ENCODE measurements around the gene RNF182. TPM values are rescaled to one million over a fixed set of nuclear protein-coding genes. Genes with fewer than 3 reads are reported as not detected.
A peak's percentile ranks its signal among the peaks of the same experiment; 100 is the strongest.
"Not testable (repeated sequence)": the region's sequence is repeated elsewhere in the genome, so short reads cannot be mapped to it uniquely, and the experiment has no call there.

RNF182 gene
- total and polyA plus RNA-seq, 3 experiments from 2014 or later, result not detected

DNA sequence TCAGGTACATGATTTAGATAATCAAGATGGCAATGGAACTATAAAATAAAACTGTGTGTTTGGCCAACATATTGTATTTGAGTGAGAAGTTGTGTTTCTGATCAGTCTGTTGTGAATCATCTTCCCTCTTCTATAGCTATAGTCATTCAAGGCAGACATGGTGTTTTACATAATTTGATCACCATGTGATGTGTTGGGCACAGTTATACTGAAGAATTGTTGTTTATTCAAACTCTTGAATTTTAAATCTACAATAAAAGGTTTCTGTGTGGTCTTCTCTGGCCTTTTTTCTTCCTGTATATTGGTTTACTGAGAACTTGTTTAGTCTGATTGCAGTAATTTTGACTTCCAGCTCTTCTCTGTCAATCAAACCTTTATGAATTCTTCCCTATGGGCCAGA lies 4.4 kb downstream of the RNF182 start:
- H3K27me3 Mint-ChIP-seq, result peaks cover 54 to 74% of the 10 kb centered on the region in 2 donors
- ChIA-PET POLR2A (no interaction called here), CTCF (interaction anchor here (1.3 kb wide), 1 partner anchor 69 kb away, joined by 3 read pairs; no protein-coding TSS in a partner anchor)
- H3K4me1 Mint-ChIP-seq, result peaks cover 10 to 12% (median 11%) of the 10 kb centered on the region in 3 donors
- no peak overlapping the region for H3K4me3 ChIP-seq (ENCODE audit: low read length)
- no peak overlapping the region for H3K27ac Mint-ChIP-seq
- H3K4me1 ChIP-seq (ENCODE audit: insufficient read depth, low read length), result peaks cover 8% of the 10 kb centered on the region
- peaks cover 35% of the 10 kb centered on the region for H3K27me3 ChIP-seq (ENCODE audit: insufficient read depth, low read length, poor library complexity, severe bottlenecking)
- H3K36me3 Mint-ChIP-seq, result peaks cover 0 to 6% (median 0%) of the 10 kb centered on the region in 3 donors
- peaks cover 4 to 13% (median 7%) of the 10 kb centered on the region in 5 donors for H3K9me3 Mint-ChIP-seq
- DNase-seq, result no peak
- no peaks in the 10 kb centered on the region for H3K9me3 ChIP-seq (ENCODE audit: low read length)
- H3K27ac ChIP-seq (ENCODE audit: low read depth, low read length), result no peak overlapping the region
- no peaks in the 10 kb centered on the region for H3K36me3 ChIP-seq (ENCODE audit: insufficient read depth, low read length)
- H3K4me3 Mint-ChIP-seq, result no peak overlapping the region

DNA sequence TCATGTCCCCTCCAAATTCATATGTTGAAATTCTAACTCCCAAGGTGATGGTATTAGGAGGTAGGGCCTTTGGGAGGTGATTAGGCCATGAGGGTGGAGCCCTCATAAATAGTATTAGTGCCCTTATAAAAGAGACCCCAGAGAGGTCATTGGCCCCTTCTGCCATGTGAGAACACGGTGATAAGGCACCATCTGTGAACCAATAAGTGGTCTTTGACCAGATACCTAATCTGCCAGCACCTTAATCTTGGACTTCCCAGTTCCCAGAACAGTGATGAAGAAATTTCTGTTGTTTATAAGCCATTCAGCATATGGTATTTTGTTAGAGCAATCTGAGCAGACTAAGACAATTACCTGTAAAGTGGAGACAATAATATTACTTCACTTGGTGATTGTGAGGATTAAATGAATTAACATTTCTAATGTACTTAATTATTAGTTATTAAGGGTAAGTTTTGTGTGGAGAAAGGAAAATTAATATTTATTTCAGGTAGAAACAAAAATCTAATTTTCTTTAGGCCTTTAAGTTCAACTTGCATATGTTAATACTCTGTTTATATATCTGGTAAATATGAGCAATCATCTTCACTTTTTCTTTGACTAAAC lies 7.1 kb downstream of the RNF182 start:
- Histone ChIP-seq H3K36me3 (ENCODE audit: insufficient read depth, low read length) (no peaks in the 10 kb centered on the region), H3K9me3 (ENCODE audit: low read length) (no peaks in the 10 kb centered on the region), H3K4me3 (ENCODE audit: low read length) (no peak overlapping the region), H3K27ac (ENCODE audit: low read depth, low read length) (no peak overlapping the region), H3K27me3 (ENCODE audit: insufficient read depth, low read length, poor library complexity, severe bottlenecking) (peaks cover 13% of the 10 kb centered on the region), H3K4me1 (ENCODE audit: insufficient read depth, low read length) (no peaks in the 10 kb centered on the region)
- Mint-ChIP-seq H3K4me3 (no peak overlapping the region), H3K36me3 (peaks cover 0 to 6% (median 4%) of the 10 kb centered on the region in 3 donors), H3K9me3 (peaks cover 4 to 13% (median 6%) of the 10 kb centered on the region in 5 donors), H3K27me3 (peaks cover 35 to 60% of the 10 kb centered on the region in 2 donors), H3K4me1 (peaks cover 0 to 14% (median 8%) of the 10 kb centered on the region in 3 donors), H3K27ac (no peak overlapping the region)
- POLR2A ChIA-PET, result no interaction called here
- CTCF ChIA-PET, result no interaction called here
- DNase-seq, result no peak

DNA sequence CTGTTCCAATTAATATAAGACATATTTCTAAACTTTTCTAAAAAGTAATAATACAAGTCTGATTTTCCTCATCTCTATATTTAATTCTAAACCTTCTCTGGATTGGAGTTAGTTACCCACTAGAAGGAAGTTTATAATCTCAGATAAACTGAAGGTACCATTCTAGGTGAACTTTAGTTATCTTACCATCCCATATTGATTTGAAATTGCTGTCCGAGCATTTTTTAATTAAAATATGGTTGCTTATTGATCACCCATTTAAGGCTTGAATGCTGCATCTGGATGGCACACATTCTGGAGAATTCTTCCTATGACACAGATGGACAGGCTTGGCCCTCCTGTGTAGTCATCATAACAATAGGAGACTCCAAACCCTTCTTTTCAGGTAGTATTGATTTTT lies 8.0 kb downstream of the RNF182 start:
- H3K4me1 Mint-ChIP-seq, result peaks cover 0 to 14% (median 8%) of the 10 kb centered on the region in 3 donors
- DNase-seq, result no peak
- Histone ChIP-seq H3K9me3 (ENCODE audit: low read length) (no peaks in the 10 kb centered on the region), H3K4me3 (ENCODE audit: low read length) (no peak overlapping the region), H3K27me3 (ENCODE audit: insufficient read depth, low read length, poor library complexity, severe bottlenecking) (peaks cover 4% of the 10 kb centered on the region), H3K36me3 (ENCODE audit: insufficient read depth, low read length) (no peaks in the 10 kb centered on the region), H3K4me1 (ENCODE audit: insufficient read depth, low read length) (no peaks in the 10 kb centered on the region), H3K27ac (ENCODE audit: low read depth, low read length) (no peak overlapping the region)
- H3K36me3 Mint-ChIP-seq, result peaks cover 0 to 6% (median 4%) of the 10 kb centered on the region in 3 donors
- ChIA-PET POLR2A (no interaction called here), CTCF (no interaction called here)
- H3K9me3 Mint-ChIP-seq, result peaks cover 4 to 7% (median 5%) of the 10 kb centered on the region in 5 donors
- no peak overlapping the region for H3K4me3 Mint-ChIP-seq
- no peak overlapping the region for H3K27ac Mint-ChIP-seq
- H3K27me3 Mint-ChIP-seq, result peaks cover 30 to 51% of the 10 kb centered on the region in 2 donors

DNA sequence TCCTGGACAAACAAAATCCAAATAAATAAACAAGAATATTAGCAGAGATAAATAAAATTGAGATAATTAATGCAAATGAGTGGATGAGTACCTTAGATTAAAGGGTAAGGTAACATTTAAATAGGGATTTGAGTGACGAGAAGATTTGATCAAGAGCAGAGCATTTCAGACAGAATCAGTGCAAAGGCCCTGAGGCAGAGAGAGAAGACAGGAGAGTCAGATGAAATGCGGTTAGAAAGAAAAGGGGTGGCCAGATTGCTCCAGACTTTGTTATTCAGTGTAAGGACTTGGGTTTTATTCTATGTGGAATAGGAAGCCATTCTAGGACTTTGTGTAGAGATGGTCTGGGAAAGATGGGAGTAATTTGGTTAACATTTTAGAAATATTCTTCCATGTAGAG lies 10.0 kb downstream of the RNF182 start:
- Mint-ChIP-seq H3K4me1 (peaks cover 0 to 14% (median 8%) of the 10 kb centered on the region in 3 donors), H3K36me3 (peaks cover 0 to 6% (median 4%) of the 10 kb centered on the region in 3 donors), H3K9me3 (peaks cover 0 to 7% (median 4%) of the 10 kb centered on the region in 5 donors), H3K4me3 (no peak overlapping the region), H3K27me3 (peaks cover 14 to 35% of the 10 kb centered on the region in 2 donors), H3K27ac (no peak overlapping the region)
- ChIA-PET CTCF (no interaction called here), POLR2A (no interaction called here)
- Histone ChIP-seq H3K4me1 (ENCODE audit: insufficient read depth, low read length) (no peaks in the 10 kb centered on the region), H3K36me3 (ENCODE audit: insufficient read depth, low read length) (no peaks in the 10 kb centered on the region), H3K9me3 (ENCODE audit: low read length) (no peaks in the 10 kb centered on the region), H3K4me3 (ENCODE audit: low read length) (no peak overlapping the region), H3K27ac (ENCODE audit: low read depth, low read length) (no peak overlapping the region), H3K27me3 (ENCODE audit: insufficient read depth, low read length, poor library complexity, severe bottlenecking) (no peaks in the 10 kb centered on the region)
- no peak for DNase-seq

DNA sequence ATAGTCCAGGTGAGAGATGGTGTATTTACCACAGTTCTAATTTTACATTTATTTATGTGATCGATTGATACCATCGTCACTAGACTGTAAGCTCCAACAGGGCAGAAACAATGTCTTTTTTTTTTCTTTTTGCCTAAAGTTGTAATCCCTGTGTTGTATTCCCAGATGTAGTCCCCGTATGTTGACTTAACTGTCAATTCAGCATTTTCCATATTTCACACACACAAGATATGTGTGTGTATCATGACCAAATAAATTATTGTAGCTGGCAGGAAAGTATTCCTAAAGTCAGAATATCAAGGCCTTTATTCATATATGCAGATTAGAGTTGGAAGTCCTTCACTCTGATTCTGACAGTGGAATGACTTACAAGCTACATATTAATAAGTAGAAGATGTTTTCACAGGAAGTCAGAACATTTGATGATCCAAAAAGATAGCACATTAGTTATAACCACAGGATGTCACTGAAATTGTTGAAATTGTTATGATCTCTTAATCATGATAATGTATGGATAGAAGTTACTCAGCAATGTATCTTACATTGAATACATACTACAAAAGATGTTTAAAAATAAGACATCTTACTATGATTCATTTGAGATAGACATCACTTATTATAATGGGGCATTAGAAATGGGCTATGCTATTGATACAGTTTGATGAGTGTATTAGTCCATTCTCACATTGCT lies 10.6 kb downstream of the RNF182 start:
- Histone ChIP-seq H3K4me3 (ENCODE audit: low read length) (no peak overlapping the region), H3K36me3 (ENCODE audit: insufficient read depth, low read length) (no peaks in the 10 kb centered on the region), H3K27me3 (ENCODE audit: insufficient read depth, low read length, poor library complexity, severe bottlenecking) (no peaks in the 10 kb centered on the region), H3K4me1 (ENCODE audit: insufficient read depth, low read length) (no peaks in the 10 kb centered on the region), H3K27ac (ENCODE audit: low read depth, low read length) (no peak overlapping the region), H3K9me3 (ENCODE audit: low read length) (no peaks in the 10 kb centered on the region)
- Mint-ChIP-seq H3K36me3 (peaks cover 0 to 6% (median 4%) of the 10 kb centered on the region in 3 donors), H3K4me1 (peaks cover 0 to 14% (median 8%) of the 10 kb centered on the region in 3 donors), H3K9me3 (peaks cover 0 to 7% (median 4%) of the 10 kb centered on the region in 5 donors), H3K27me3 (peaks cover 12 to 38% of the 10 kb centered on the region in 2 donors), H3K4me3 (no peak overlapping the region), H3K27ac (peak overlapping the region in 1 of 8 donors; percentile 12)
- ChIA-PET POLR2A (no interaction called here), CTCF (no interaction called here)
- no peak for DNase-seq

DNA sequence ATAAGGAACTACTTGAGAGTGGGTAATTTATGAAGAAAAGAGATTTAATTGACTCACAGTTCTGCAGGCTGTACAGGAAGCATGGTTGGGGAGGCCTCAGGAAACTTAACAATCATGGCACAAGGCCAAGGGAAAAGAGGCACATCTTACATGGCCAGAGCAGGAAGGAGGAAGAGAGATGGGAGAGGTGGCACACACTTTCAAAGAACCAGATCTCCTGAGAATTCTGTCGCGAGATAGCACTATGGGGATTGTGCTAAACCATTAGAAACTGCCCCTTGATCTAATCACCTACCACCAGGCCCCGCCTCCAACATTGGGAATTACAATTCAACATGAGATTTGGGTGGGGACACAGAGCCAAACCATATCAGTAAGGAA lies 11.1 kb downstream of the RNF182 start:
- H3K4me3 Mint-ChIP-seq, CTCF ChIA-PET, POLR2A ChIA-PET: not testable (repeated sequence)

DNA sequence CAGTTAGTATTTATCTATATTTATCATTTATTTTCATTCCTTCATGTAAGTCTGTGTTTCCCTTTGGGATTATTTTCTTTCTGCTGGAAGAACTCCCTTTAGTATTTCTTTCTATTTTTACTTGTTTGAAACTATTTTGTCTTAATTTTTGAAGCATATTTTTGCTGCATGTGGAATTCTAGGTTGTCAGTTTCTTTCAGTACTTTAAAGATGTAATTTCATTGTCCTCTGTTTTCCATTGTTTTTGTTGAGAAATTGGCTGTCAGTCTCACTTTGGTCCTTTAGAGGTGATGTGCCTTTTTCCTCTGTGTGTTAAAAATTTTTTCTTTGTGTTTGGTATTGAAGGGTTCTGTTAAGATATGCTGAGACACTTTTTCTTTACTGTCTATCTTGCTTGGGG lies 17.1 kb downstream of the RNF182 start:
- no peaks in the 10 kb centered on the region for H3K27me3 ChIP-seq (ENCODE audit: insufficient read depth, low read length, poor library complexity, severe bottlenecking)
- H3K4me1 Mint-ChIP-seq, result no peaks in the 10 kb centered on the region
- H3K27ac ChIP-seq (ENCODE audit: low read depth, low read length), result no peak overlapping the region
- H3K36me3 ChIP-seq (ENCODE audit: insufficient read depth, low read length), result no peaks in the 10 kb centered on the region
- H3K9me3 ChIP-seq (ENCODE audit: low read length), result no peaks in the 10 kb centered on the region
- POLR2A ChIA-PET, result no interaction called here
- peaks cover 0 to 12% (median 7%) of the 10 kb centered on the region in 5 donors for H3K9me3 Mint-ChIP-seq
- H3K4me3 Mint-ChIP-seq, result no peak overlapping the region
- H3K27me3 Mint-ChIP-seq, result peaks cover 17 to 59% of the 10 kb centered on the region in 2 donors
- DNase-seq, result no peak
- H3K27ac Mint-ChIP-seq, result no peak overlapping the region
- CTCF ChIA-PET, result no interaction called here
- no peaks in the 10 kb centered on the region for H3K4me1 ChIP-seq (ENCODE audit: insufficient read depth, low read length)
- peaks cover 0 to 13% (median 0%) of the 10 kb centered on the region in 3 donors for H3K36me3 Mint-ChIP-seq
- H3K4me3 ChIP-seq (ENCODE audit: low read length), result no peak overlapping the region

More for the DNA sequence above, 11.1 kb downstream of the RNF182 start:
- not testable (repeated sequence) for H3K9me3 Mint-ChIP-seq; H3K36me3 Mint-ChIP-seq; H3K4me3 ChIP-seq (ENCODE audit: low read length); DNase-seq; H3K9me3 ChIP-seq (ENCODE audit: low read length); H3K27me3 ChIP-seq (ENCODE audit: insufficient read depth, low read length, poor library complexity, severe bottlenecking); H3K36me3 ChIP-seq (ENCODE audit: insufficient read depth, low read length); H3K27ac ChIP-seq (ENCODE audit: low read depth, low read length); H3K4me1 ChIP-seq (ENCODE audit: insufficient read depth, low read length)
- Mint-ChIP-seq H3K4me1 (peaks cover 0 to 14% (median 8%) of the 10 kb centered on the region in 3 donors), H3K27ac (peak overlapping the region in 1 of 8 donors; percentile 12), H3K27me3 (peaks cover 8 to 35% of the 10 kb centered on the region in 2 donors)

DNA sequence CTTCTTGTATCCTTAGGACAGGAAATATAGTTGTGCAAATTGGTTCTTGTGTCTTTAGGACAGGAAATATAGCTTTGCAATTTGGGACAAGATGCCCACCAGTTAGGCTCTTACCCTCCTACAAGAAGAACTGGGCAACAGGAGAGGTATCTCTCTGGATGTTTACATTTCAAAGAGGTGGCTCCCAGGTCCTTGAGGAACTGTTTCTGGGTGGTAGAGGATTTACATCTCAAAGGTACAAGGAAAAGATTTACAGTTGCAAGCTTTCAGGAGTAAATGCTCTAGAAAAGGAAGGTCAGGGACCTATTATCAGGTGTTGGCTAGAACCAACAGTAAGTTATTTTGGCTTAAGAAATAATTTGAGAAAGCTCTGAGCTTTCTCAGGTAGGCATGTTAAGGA lies 19.2 kb downstream of the RNF182 start:
- no peak overlapping the region for H3K27ac Mint-ChIP-seq
- Histone ChIP-seq H3K36me3 (ENCODE audit: insufficient read depth, low read length) (no peaks in the 10 kb centered on the region), H3K27ac (ENCODE audit: low read depth, low read length) (no peak overlapping the region), H3K4me3 (ENCODE audit: low read length) (no peak overlapping the region), H3K9me3 (ENCODE audit: low read length) (no peaks in the 10 kb centered on the region), H3K27me3 (ENCODE audit: insufficient read depth, low read length, poor library complexity, severe bottlenecking) (no peaks in the 10 kb centered on the region), H3K4me1 (ENCODE audit: insufficient read depth, low read length) (no peaks in the 10 kb centered on the region)
- no peaks in the 10 kb centered on the region for H3K4me1 Mint-ChIP-seq
- peaks cover 21 to 68% of the 10 kb centered on the region in 2 donors for H3K27me3 Mint-ChIP-seq
- H3K9me3 Mint-ChIP-seq, result peaks cover 6 to 14% (median 12%) of the 10 kb centered on the region in 5 donors
- POLR2A ChIA-PET, result no interaction called here
- CTCF ChIA-PET, result no interaction called here
- peaks cover 0 to 13% (median 0%) of the 10 kb centered on the region in 3 donors for H3K36me3 Mint-ChIP-seq
- DNase-seq, result no peak
- no peak overlapping the region for H3K4me3 Mint-ChIP-seq
